PFSK-1 (cell line): ENCODE results near the gene FAM163B.

Experiments used
- POLR2AphosphoS5 ChIP-seq: IDR thresholded peaks from 2 replicates; pipeline ENCODE4 v1.6.1; 2012; ENCODE audit warnings: low read depth, mild to moderate bottlenecking, control low read depth, low read length, moderate library complexity
- SIN3A ChIP-seq: IDR thresholded peaks from 2 replicates; pipeline ENCODE4 v1.6.1; 2012; ENCODE audit warnings: mild to moderate bottlenecking, low read length, moderate library complexity, borderline replicate concordance; ENCODE audit not compliant: insufficient read depth
- TAF1 ChIP-seq: IDR thresholded peaks from 2 replicates; pipeline ENCODE4 v1.6.1; 2012; ENCODE audit warnings: low read length, control low read depth, borderline replicate concordance; ENCODE audit not compliant: insufficient read depth
- TF ChIP-seq, protein P1 (sequence below), 2 experiments: IDR thresholded peaks; 2 replicates each; pipeline versions ENCODE4 v1.6.1 to v1.8.0; 2011 to 2012; ENCODE audit warnings: low read depth in 2 of 2, low read length in 2 of 2, control low read depth in 1 of 2, inconsistent platforms in 1 of 2, mild to moderate bottlenecking in 1 of 2, moderate library complexity in 1 of 2; ENCODE audit not compliant: insufficient read depth in 1 of 2

DNA sequence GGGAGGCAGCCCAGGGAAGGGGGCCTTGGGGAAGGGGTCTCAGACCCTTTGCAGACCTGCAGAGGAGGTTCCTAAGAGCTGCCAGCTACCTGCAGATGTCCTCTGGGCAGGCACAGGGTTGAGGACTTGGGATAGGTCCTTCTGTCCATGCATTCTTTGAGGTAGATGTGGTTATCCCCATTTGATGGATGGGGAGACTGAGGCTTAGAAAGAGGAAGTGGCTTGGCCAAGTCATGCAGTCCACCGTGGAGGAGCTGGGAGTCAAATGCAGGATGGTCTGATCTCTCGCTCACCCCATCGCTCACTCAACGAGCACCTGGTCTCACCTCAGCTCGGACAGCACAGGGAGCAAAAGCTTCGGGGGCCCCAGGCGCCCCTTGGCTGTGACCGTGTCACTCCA is 54.5 kb downstream of the FAM163B start:
- no peak for TF ChIP-seq SIN3A
- no peak for TF ChIP-seq POLR2AphosphoS5
- TF ChIP-seq, protein P1, sequence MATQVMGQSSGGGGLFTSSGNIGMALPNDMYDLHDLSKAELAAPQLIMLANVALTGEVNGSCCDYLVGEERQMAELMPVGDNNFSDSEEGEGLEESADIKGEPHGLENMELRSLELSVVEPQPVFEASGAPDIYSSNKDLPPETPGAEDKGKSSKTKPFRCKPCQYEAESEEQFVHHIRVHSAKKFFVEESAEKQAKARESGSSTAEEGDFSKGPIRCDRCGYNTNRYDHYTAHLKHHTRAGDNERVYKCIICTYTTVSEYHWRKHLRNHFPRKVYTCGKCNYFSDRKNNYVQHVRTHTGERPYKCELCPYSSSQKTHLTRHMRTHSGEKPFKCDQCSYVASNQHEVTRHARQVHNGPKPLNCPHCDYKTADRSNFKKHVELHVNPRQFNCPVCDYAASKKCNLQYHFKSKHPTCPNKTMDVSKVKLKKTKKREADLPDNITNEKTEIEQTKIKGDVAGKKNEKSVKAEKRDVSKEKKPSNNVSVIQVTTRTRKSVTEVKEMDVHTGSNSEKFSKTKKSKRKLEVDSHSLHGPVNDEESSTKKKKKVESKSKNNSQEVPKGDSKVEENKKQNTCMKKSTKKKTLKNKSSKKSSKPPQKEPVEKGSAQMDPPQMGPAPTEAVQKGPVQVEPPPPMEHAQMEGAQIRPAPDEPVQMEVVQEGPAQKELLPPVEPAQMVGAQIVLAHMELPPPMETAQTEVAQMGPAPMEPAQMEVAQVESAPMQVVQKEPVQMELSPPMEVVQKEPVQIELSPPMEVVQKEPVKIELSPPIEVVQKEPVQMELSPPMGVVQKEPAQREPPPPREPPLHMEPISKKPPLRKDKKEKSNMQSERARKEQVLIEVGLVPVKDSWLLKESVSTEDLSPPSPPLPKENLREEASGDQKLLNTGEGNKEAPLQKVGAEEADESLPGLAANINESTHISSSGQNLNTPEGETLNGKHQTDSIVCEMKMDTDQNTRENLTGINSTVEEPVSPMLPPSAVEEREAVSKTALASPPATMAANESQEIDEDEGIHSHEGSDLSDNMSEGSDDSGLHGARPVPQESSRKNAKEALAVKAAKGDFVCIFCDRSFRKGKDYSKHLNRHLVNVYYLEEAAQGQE (IDR thresholded peaks at IDR 0.05; ENCODE audit: insufficient read depth in 1 of 2, low read depth in 2 of 2, low read length in 2 of 2): no peak
- TF ChIP-seq TAF1: no peak
